GM18867 (cell line): ENCODE measurements around the gene TMEM245.

Experiments used
- ATAC-seq: cut with Tn5 transposase; IDR thresholded peaks from one replicate; pipeline ENCODE4 v1.9.1; 2021; ENCODE audit warnings: mild to moderate bottlenecking, moderate library complexity; ENCODE audit not compliant: unreplicated experiment

Gene TMEM245

GRCh38 chr9:109119439-109120203 lies at the start of gene TMEM245:
Gene TMEM245, minus strand, starts transcription at chr9:109119947. Its CDS starts 34 bp downstream, at chr9:109119913.
- ATAC-seq: peak; percentile 94

- no peak for ATAC-seq
These were observed 48.4 kb upstream of the TMEM245 start for GRCh38 chr9:109168170-109168569.

DNA sequence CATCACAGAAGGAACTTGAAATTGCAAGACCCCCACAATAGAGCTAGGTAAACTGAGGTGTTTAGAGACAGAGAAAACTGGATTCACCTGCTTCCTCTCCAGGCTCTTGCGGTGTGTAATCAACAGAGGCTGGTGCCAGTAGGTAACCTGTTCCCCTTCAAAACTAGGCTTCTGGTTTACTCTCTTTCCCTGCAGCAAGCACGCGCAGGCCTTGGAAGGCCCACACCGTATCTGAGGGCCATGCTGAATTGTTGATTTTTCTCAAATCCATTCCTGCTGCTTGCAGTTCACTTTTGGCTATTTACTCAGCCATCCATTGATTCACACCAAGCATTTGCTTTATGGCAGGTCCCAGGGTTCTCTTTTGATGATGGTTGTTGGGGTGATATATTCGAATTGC lies 48.0 kb upstream of the TMEM245 start:
- no peak for ATAC-seq

DNA sequence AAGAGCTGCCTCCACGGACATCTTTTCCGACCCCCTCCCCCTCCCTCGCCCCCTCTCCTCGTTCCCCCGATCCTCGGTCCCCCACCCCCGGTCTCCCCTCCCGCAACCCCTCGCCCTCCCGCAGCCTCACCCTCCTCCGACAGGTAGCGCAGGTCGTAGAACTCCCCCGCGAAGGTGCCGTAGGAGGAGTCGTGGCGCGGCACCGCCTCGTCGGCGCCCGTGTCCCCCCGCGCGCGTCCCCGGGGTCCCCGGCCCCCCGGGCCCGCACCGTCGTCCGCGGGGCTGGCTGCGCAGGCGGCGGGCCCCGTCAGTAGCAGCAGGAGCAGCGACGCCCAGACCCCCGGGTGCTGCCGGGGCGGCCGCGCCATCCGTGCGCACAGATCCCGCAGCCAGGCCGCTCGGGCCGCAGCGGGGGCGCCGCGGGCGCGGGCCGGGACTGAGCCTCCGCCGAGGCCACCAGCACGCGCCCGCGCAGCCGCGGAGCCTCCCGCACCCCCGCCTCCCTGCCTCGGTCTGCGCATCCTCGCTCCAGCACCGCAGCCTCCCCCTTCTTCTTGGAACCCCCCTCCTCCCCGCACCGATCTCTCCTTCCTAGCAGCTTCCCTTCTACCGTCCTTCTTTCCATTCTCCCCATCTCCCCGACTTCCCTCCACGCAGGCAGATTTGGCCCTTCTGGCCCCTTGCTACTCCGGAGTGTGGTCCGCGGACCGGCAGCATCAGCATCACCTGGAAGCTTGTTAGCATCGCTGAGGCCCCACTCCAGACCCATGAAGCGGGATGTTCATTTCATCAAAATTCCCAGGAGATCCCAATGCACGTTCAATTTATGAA lies 47.2 kb upstream of the TMEM245 start, which contains the start of gene FRRS1L:
Gene FRRS1L (minus strand): TSS at position 479 of the 831 bp plus-strand sequence. CDS start 111 bp downstream, at position 368.
- no peak for ATAC-seq

DNA sequence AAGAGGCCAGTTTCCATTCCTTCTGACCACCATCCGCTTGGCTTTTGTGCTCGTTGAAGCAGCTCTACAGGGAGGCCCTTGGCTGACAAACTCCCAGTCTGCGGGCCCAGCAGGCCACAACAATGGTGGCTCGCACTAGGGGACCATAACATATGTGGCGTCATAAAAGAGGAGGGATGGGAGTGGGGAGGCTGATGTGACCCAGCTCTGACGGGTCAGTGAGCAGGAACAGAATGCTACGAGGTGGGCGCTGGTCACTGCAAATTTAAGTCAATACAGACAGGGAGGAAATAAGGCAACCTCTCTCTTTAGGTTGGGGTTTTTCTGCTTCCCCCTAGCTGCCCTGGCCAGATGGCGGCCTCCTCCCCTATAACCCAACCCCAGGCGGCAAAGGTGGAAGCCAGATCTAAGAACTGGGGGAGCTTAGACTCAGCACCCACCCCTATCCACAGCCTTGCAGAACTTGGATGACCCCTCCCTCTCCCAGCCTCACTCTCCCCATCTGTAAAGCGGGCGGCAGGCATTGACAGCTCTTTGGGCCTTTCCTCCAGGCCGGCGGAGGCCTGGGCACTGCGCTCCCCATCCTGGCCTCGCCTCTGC lies 46.5 kb upstream of the TMEM245 start:
- ATAC-seq: no peak

DNA sequence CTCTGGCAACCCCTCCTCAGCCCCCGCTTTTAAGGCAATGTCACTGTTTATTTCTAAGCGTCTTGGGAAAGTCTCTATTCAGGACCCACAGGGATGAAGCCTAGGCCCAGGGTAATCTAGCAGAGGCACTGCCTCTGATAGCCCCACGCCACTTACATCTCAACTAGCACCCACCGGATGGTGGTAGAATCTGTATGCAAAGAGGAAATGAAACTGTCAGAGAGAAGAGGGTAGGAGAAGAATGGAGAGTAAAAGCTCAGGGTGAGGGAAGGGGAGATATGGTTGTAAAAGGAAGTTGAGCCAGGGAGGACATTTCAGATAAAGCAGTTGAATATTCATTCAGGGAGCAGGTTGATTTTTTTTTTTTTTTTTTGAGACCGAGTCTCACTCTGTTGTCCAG lies 44.3 kb upstream of the TMEM245 start:
- peak; percentile 70 for ATAC-seq

DNA sequence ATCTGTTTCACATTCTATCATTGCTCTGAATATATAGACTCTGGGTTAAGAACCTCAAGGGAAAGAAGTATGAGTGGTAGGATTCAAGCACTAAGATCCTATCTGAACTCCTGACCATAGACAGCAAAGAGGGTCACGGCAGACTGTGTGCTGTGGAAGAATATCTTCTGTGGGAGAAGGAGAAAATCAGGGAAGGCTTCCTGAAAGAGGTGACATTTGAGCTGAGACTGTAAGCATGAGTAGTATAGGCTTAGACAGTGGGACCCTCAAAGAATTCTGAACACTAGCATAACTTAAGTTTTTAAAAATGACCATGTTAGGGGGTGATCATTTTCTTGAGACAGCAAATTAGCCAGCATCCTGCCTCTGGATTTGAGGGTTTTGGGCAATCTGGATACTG lies 43.4 kb upstream of the TMEM245 start:
- no peak for ATAC-seq

- no peak for ATAC-seq
These were observed 42.9 kb upstream of the TMEM245 start for GRCh38 chr9:109162677-109163076.

GRCh38 chr9:109161471-109161870 lies 41.7 kb upstream of the TMEM245 start:
- ATAC-seq: no peak

DNA sequence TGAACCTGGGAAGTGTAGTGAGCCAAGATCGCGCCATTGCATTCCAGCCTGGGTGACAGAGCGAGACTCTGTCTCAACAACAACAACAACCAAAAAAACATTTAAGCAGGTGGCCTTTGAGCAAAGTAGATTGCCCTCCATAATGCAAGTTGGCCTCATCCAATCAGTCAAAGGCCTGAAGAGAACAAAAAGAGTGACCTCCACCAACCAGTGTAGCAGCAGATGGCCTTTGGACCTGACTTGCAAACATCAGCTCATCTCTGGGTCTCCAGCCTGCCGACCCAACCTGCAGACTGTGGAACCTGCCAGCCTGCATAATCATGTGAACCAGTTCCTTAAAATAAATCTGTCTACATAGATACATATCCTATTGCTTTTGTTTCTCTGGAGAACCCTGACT lies 39.8 kb upstream of the TMEM245 start:
- ATAC-seq: no peak

GRCh38 chr9:109158651-109159050 lies 38.9 kb upstream of the TMEM245 start:
- ATAC-seq: no peak

GRCh38 chr9:109156708-109157107 lies 37.0 kb upstream of the TMEM245 start:
- no peak for ATAC-seq

GRCh38 chr9:109150925-109151545 lies 31.3 kb upstream of the TMEM245 start:
- no peak for ATAC-seq

GRCh38 chr9:109149722-109150121 lies 30.0 kb upstream of the TMEM245 start:
- ATAC-seq: no peak

- ATAC-seq: no peak
These were observed 29.3 kb upstream of the TMEM245 start for GRCh38 chr9:109149089-109149488.

- ATAC-seq: no peak
These were observed 25.3 kb upstream of the TMEM245 start for GRCh38 chr9:109145051-109145450.

- ATAC-seq: peak; percentile 99
These were observed 24.3 kb upstream of the TMEM245 start for GRCh38 chr9:109143881-109144562.

- no peak for ATAC-seq
These were observed 21.6 kb upstream of the TMEM245 start for GRCh38 chr9:109141375-109141774.

GRCh38 chr9:109139851-109140250 lies 20.1 kb upstream of the TMEM245 start:
- no peak for ATAC-seq

DNA sequence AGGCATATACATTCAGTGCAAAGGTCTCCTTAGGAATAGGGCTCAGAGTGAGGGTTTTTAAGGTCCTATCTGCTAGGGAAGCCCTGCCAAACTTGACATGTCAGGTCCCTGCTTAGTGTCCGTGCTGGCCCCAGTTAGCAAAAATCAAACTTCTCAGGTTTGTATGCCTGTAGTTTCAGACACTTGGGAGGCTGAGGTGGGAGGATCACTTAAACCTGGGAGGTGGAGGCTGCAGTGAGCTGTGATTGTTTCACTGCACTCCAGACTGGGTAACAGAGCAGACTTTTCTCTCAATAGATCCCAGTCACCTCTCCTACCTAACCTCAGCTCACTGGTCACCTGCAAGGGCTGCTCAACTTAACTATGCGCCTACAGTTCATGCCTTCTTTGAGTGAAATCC lies 18.7 kb upstream of the TMEM245 start:
- ATAC-seq: no peak

GRCh38 chr9:109134167-109134578 lies 14.4 kb upstream of the TMEM245 start:
- no peak for ATAC-seq
